Measurements from ENCODE around the gene HIC1.

DNA sequence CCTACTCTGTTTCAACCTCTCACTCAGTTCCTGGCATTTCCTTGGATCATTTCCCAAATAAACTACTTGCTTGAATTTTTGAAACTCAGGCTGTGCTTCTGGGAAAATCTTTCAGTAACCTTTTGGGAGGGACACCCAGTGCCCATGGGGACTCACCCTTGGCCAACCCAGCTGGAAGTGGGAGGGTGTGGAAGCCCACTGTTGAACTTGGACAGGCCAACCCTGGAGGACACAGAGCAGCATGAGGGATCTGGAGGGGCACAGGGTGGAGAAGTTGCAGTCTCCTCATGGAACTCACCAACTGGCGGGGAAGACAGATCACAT, 40.9 kb upstream of the HIC1 start:
- TF ChIP-seq, protein P1, sequence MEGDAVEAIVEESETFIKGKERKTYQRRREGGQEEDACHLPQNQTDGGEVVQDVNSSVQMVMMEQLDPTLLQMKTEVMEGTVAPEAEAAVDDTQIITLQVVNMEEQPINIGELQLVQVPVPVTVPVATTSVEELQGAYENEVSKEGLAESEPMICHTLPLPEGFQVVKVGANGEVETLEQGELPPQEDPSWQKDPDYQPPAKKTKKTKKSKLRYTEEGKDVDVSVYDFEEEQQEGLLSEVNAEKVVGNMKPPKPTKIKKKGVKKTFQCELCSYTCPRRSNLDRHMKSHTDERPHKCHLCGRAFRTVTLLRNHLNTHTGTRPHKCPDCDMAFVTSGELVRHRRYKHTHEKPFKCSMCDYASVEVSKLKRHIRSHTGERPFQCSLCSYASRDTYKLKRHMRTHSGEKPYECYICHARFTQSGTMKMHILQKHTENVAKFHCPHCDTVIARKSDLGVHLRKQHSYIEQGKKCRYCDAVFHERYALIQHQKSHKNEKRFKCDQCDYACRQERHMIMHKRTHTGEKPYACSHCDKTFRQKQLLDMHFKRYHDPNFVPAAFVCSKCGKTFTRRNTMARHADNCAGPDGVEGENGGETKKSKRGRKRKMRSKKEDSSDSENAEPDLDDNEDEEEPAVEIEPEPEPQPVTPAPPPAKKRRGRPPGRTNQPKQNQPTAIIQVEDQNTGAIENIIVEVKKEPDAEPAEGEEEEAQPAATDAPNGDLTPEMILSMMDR (IDR thresholded peaks at IDR 0.05) = no peak
- TF ChIP-seq POLR2AphosphoS5 (IDR thresholded peaks at IDR 0.05; ENCODE audit: insufficient read depth in 1 of 2, low read depth in 1 of 2) = no peak
- TF ChIP-seq POLR2A (IDR thresholded peaks at IDR 0.05) = no peak
